ENCODE data around the gene STRA6. TPM values are rescaled to one million over a fixed set of nuclear protein-coding genes. Genes with fewer than 3 reads are reported as not detected.

Gene STRA6
- total and polyA plus RNA-seq, 8 donors: 0.06 to 1.7 (median 0.46) TPM; not detected in 2

GRCh38 chr15:74234598-74234875 is 31.9 kb upstream of the STRA6 start:
- ATAC-seq (no peak), FAIRE-seq (no peak), DNase-seq (peak in 1 of 6 donors; percentile 51)
- no peak for TF ChIP-seq CTCF (IDR thresholded peaks at IDR 0.05)
- no peak overlapping the region for H3K4me3 ChIP-seq
- H3K9me3 ChIP-seq: no peaks in the 10 kb centered on the region
- H3K27ac ChIP-seq: no peak overlapping the region
- H3K4me1 ChIP-seq: peaks cover 0 to 2% (median 0%) of the 10 kb centered on the region in 3 donors
- intact Hi-C loops (cut with DNase I): no loop called here
- no peaks in the 10 kb centered on the region for H3K27me3 ChIP-seq
- 84 to 85% methylated on average over 9 of the region's 9 CpGs for WGBS, 2 donors
- H3K36me3 ChIP-seq: no peaks in the 10 kb centered on the region

GRCh38 chr15:74233851-74234597 is 31.4 kb upstream of the STRA6 start:
- no peak for FAIRE-seq
- ATAC-seq: no peak
- no peak overlapping the region for H3K4me3 ChIP-seq
- H3K27ac ChIP-seq: no peak overlapping the region
- H3K27me3 ChIP-seq: no peaks in the 10 kb centered on the region
- no peaks in the 10 kb centered on the region for H3K4me1 ChIP-seq
- 88 to 94% methylated on average over 3 of the region's 3 CpGs for WGBS, 2 donors
- H3K9me3 ChIP-seq: no peaks in the 10 kb centered on the region
- intact Hi-C loops (cut with DNase I): no loop called here
- no peak for TF ChIP-seq CTCF (IDR thresholded peaks at IDR 0.05)
- H3K36me3 ChIP-seq: no peaks in the 10 kb centered on the region
- peak in 1 of 6 donors; percentile 11 for DNase-seq

GRCh38 chr15:74233373-74233772 is 30.8 kb upstream of the STRA6 start:
- WGBS, 2 donors: 62 to 75% methylated on average over 6 of the region's 6 CpGs
- no peak overlapping the region for H3K27ac ChIP-seq
- peak in 1 of 6 donors; percentile 20 for DNase-seq
- no peaks in the 10 kb centered on the region for H3K4me1 ChIP-seq
- no peaks in the 10 kb centered on the region for H3K27me3 ChIP-seq
- no peak overlapping the region for H3K4me3 ChIP-seq
- no peaks in the 10 kb centered on the region for H3K36me3 ChIP-seq
- intact Hi-C loops (cut with DNase I): no loop called here
- FAIRE-seq: no peak
- ATAC-seq: no peak
- TF ChIP-seq CTCF (IDR thresholded peaks at IDR 0.05): no peak
- H3K9me3 ChIP-seq: no peaks in the 10 kb centered on the region

GRCh38 chr15:74231475-74231874 is 28.9 kb upstream of the STRA6 start:
- no peak overlapping the region for H3K27ac ChIP-seq
- intact Hi-C loops (cut with DNase I): no loop called here
- DNase-seq (peak in 1 of 6 donors; percentile 11), FAIRE-seq (no peak), ATAC-seq (no peak)
- WGBS, 2 donors: 63 to 77% methylated on average over 10 of the region's 10 CpGs
- no peaks in the 10 kb centered on the region for H3K27me3 ChIP-seq
- H3K4me3 ChIP-seq: no peak overlapping the region
- TF ChIP-seq CTCF (IDR thresholded peaks at IDR 0.05): no peak
- no peaks in the 10 kb centered on the region for H3K4me1 ChIP-seq
- H3K9me3 ChIP-seq: no peaks in the 10 kb centered on the region
- H3K36me3 ChIP-seq: no peaks in the 10 kb centered on the region

- no peak for TF ChIP-seq CTCF (IDR thresholded peaks at IDR 0.05)
- Histone ChIP-seq H3K9me3 (no peaks in the 10 kb centered on the region), H3K4me3 (no peak overlapping the region), H3K27me3 (no peaks in the 10 kb centered on the region), H3K36me3 (no peaks in the 10 kb centered on the region), H3K4me1 (no peaks in the 10 kb centered on the region), H3K27ac (no peak overlapping the region)
- intact Hi-C loops (cut with DNase I): no loop called here
- no peak for FAIRE-seq
- peak in 1 of 6 donors; percentile 20 for DNase-seq
- 68 to 77% methylated on average over 3 of the region's 3 CpGs for WGBS, 2 donors
- no peak for ATAC-seq
Observed at GRCh38 chr15:74229686-74230085, 27.1 kb upstream of the STRA6 start.

All from pancreas (tissue), 10 donors.